A673 (cell line): ENCODE measurements around the gene GSAP. TPM values are rescaled to one million over a fixed set of nuclear protein-coding genes. Genes with fewer than 3 reads are reported as not detected.
A peak's percentile ranks its signal among the peaks of the same experiment; 100 is the strongest.

Experiments used
- BruUV-seq: library from RNA; stranded (reverse); fragments of 400-500 nt; replicated peaks from 2 replicates; lab custom pipeline; 2021; lab: Mats Ljungman, UMichigan
- CTCF ChIA-PET: fragments of 300-600 bp; sonication (Branson Sonifier 250); formaldehyde crosslinking; loops from one replicate; lab custom pipeline; 2022; ENCODE audit warnings: antibody characterized with exemption; lab: Charles Lee
- POLR2A ChIA-PET: fragments of 300-600 bp; sonication (Branson Sonifier 250); formaldehyde crosslinking; loops from one replicate; lab custom pipeline; 2022; ENCODE audit warnings: antibody characterized with exemption; ENCODE audit not compliant: low non-redundant PET; lab: Charles Lee
- DNase-seq: peaks from one replicate; pipeline ENCODE4 v3.0.0-alpha.2; 2015; ENCODE audit warnings: low spot score
- H3K27ac ChIP-seq: fragments of 200-600 bp; sonication (generic); 2 replicates; pipeline ENCODE4 v1.5.1; 2016; ENCODE audit warnings: mixed run types, low read depth, mild to moderate bottlenecking, mixed read lengths, antibody characterized with exemption, low read length; ENCODE audit not compliant: poor library complexity, severe bottlenecking
- H3K27me3 ChIP-seq: fragments of 200-600 bp; sonication (generic); replicated peaks from 2 replicates; pipeline ENCODE4 v1.6.1; 2017; ENCODE audit warnings: mixed run types, low read depth, mild to moderate bottlenecking, mixed read lengths, antibody characterized with exemption, low read length; ENCODE audit not compliant: insufficient read depth, poor library complexity
- H3K36me3 ChIP-seq: fragments of 200-600 bp; sonication (generic); 2 replicates; pipeline ENCODE4 v1.6.1; 2016; ENCODE audit warnings: mixed run types, mild to moderate bottlenecking, mixed read lengths, antibody characterized with exemption, low read length; ENCODE audit not compliant: insufficient read depth, poor library complexity, severe bottlenecking
- H3K4me1 ChIP-seq: fragments of 200-600 bp; sonication (generic); 2 replicates; pipeline ENCODE4 v1.6.1; 2017; ENCODE audit warnings: mixed run types, mild to moderate bottlenecking, mixed read lengths, antibody characterized with exemption, low read length; ENCODE audit not compliant: insufficient read depth, poor library complexity, severe bottlenecking
- H3K4me3 ChIP-seq: fragments of 200-600 bp; sonication (generic); 2 replicates; pipeline ENCODE4 v1.5.1; 2016; ENCODE audit warnings: low read depth, mixed run types, mild to moderate bottlenecking, mixed read lengths, low read length; ENCODE audit not compliant: poor library complexity, severe bottlenecking
- H3K9me3 ChIP-seq: fragments of 200-600 bp; sonication (generic); 2 replicates; pipeline ENCODE4 v1.6.1; 2016; ENCODE audit warnings: mixed run types, low read depth, mild to moderate bottlenecking, mixed read lengths, antibody characterized with exemption, low read length; ENCODE audit not compliant: poor library complexity, severe bottlenecking
- CTCF ChIP-seq: fragments of 300-800, 200-600 bp; sonication (generic); conservative IDR thresholded peaks from 2 replicates; pipeline ENCODE4 v1.5.1; 2017; ENCODE audit warnings: low read depth, mild to moderate bottlenecking, antibody characterized with exemption, low read length, moderate library complexity, mixed read lengths
- EZH2 ChIP-seq: fragments of 200-600 bp; sonication (generic); IDR thresholded peaks from 2 replicates; pipeline ENCODE4 v1.6.1; 2017; ENCODE audit warnings: borderline replicate concordance, low read depth, mild to moderate bottlenecking, mixed read lengths, antibody characterized with exemption, low read length; ENCODE audit not compliant: poor library complexity, severe bottlenecking
- intact Hi-C: fragments of 100-400 bp; cut with micrococcal nuclease; formaldehyde crosslinking; loops from one replicate; pipeline ENCODE4 v1.10.0; 2022; ENCODE audit not compliant: unreplicated experiment
- total RNA-seq: library from RNA; stranded (reverse); gene quantifications from 2 replicates; pipeline ENCODE4 v1.2.3, GENCODE V29; 2021

Gene GSAP
- total RNA-seq, 1 experiment from 2014 or later = 0.15 TPM

- Histone ChIP-seq H3K27me3 (no peaks in the 10 kb centered on the region), H3K27ac (no peak overlapping the region), H3K4me1 (no peaks in the 10 kb centered on the region), H3K4me3 (no peak overlapping the region), H3K9me3 (no peaks in the 10 kb centered on the region), H3K36me3 (no peaks in the 10 kb centered on the region)
- CTCF ChIA-PET = no interaction called here
- POLR2A ChIA-PET = no interaction called here
- no peak for DNase-seq
- no peak for TF ChIP-seq EZH2
- TF ChIP-seq CTCF = no peak
- BruUV-seq = no TSS peak
- intact Hi-C loops = no loop called here
Measured at GRCh38 chr7:77309714-77310220, 106.4 kb downstream of the GSAP start.

GRCh38 chr7:77308792-77309191 lies 107.4 kb downstream of the GSAP start:
- Histone ChIP-seq H3K4me1 (no peaks in the 10 kb centered on the region), H3K4me3 (no peak overlapping the region), H3K36me3 (no peaks in the 10 kb centered on the region), H3K9me3 (no peaks in the 10 kb centered on the region), H3K27ac (no peak overlapping the region), H3K27me3 (no peaks in the 10 kb centered on the region)
- no TSS peak for BruUV-seq
- DNase-seq = no peak
- intact Hi-C loops = no loop called here
- TF ChIP-seq CTCF (no peak), EZH2 (no peak)
- ChIA-PET CTCF (no interaction called here), POLR2A (no interaction called here)

GRCh38 chr7:77306231-77307067 lies 109.7 kb downstream of the GSAP start:
- Histone ChIP-seq H3K9me3 (no peaks in the 10 kb centered on the region), H3K27ac (peak overlapping the region; percentile 16), H3K36me3 (no peaks in the 10 kb centered on the region), H3K27me3 (no peaks in the 10 kb centered on the region), H3K4me3 (no peak overlapping the region), H3K4me1 (no peaks in the 10 kb centered on the region)
- ChIA-PET CTCF (no interaction called here), POLR2A (no interaction called here)
- DNase-seq = no peak
- TF ChIP-seq EZH2 (no peak), CTCF (no peak)
- intact Hi-C loops = no loop called here
- no TSS peak for BruUV-seq
